ENCODE measurements around the gene LUM.

DNA sequence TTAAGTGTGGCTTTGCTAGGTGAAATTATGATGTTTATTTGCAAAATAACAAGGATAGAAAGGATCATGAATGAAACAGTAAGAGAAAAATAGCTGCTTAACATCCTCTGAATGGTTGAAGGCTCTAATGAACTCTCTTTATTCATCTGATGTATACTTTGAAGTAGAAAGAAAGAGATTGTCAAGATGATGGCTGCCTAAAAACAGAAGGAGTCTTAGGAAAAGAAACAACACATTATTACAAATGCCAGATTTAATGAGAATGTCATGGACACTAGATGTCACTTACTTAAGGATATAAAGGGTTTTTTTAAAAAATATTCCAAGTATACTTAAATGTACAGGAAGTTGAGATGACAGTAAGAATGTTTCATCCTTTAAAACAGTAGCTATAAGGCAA is 49.7 kb upstream of the LUM start:
- TF ChIP-seq POLR2AphosphoS5 (IDR thresholded peaks at IDR 0.05; ENCODE audit: low read depth, low read length) (no peak), POLR2A (IDR thresholded peaks at IDR 0.05; ENCODE audit: low read depth, low read length) (no peak)
